PC-9 (cell line): ENCODE measurements around the gene COL15A1.

ENCODE experiments used
- EZH2 ChIP-seq: fragments of 200-600 bp; sonication (generic); IDR thresholded peaks from 2 replicates; pipeline ENCODE4 v1.8.0; 2017; ENCODE audit warnings: antibody characterized with exemption, low read depth
- TF ChIP-seq, protein P1 (sequence below): fragments of 200-600 bp; sonication (generic); conservative IDR thresholded peaks from 2 replicates; pipeline ENCODE4 v1.6.1; 2017; ENCODE audit warnings: mixed run types, antibody characterized with exemption, mild to moderate bottlenecking, moderate library complexity

DNA sequence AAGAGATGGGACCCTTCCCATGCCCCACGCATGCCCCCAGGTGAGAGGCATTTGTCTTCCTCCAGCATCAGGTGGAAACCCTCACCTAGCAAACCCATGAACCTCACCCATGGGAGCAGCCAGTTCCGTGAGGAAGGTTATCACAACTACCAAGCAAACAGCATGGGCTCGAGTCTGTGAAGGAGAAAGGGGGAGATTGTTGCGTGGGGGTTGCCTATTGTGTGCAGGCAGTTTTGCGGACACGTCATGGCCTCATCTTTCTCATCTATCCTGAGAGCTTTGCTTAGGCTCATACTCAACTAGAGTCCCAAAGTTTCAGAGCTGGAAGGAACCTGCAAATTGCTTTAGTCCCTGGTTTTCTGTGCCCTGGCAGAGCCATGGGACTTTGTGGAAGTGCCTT is 87.6 kb downstream of the COL15A1 start:
- TF ChIP-seq EZH2 = no peak
- TF ChIP-seq, protein P1, sequence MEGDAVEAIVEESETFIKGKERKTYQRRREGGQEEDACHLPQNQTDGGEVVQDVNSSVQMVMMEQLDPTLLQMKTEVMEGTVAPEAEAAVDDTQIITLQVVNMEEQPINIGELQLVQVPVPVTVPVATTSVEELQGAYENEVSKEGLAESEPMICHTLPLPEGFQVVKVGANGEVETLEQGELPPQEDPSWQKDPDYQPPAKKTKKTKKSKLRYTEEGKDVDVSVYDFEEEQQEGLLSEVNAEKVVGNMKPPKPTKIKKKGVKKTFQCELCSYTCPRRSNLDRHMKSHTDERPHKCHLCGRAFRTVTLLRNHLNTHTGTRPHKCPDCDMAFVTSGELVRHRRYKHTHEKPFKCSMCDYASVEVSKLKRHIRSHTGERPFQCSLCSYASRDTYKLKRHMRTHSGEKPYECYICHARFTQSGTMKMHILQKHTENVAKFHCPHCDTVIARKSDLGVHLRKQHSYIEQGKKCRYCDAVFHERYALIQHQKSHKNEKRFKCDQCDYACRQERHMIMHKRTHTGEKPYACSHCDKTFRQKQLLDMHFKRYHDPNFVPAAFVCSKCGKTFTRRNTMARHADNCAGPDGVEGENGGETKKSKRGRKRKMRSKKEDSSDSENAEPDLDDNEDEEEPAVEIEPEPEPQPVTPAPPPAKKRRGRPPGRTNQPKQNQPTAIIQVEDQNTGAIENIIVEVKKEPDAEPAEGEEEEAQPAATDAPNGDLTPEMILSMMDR = no peak
